Astrocyte (in vitro differentiated cells and primary cell): ENCODE measurements around the gene SHISA7. TPM values are rescaled to one million over a fixed set of nuclear protein-coding genes. Genes with fewer than 3 reads are reported as not detected.
A peak's percentile ranks its signal among the peaks of the same experiment; 100 is the strongest.

Experiments used
- DNase-seq: peaks from one replicate; pipeline ENCODE4 v3.0.0-alpha.2; 2010; ENCODE audit warnings: low read depth
- FAIRE-seq: peaks from 2 replicates; lab custom pipeline; 2011; peaks lifted over from hg19 to GRCh38; lab: Jason Lieb, UNC
- H2AFZ ChIP-seq: 2 replicates; pipeline ENCODE4 v1.6.0; 2012; ENCODE audit warnings: low read depth, low read length, inconsistent platforms
- H3K27ac ChIP-seq: 2 replicates; pipeline ENCODE4 v1.5.1; 2011; ENCODE audit warnings: low read depth, low read length, inconsistent platforms
- H3K27me3 ChIP-seq: 2 replicates; pipeline ENCODE4 v1.6.0; 2011; ENCODE audit warnings: low read length, inconsistent platforms; ENCODE audit not compliant: insufficient read depth
- H3K36me3 ChIP-seq: 2 replicates; pipeline ENCODE4 v1.5.1; 2011; ENCODE audit warnings: low read length, inconsistent platforms; ENCODE audit not compliant: insufficient read depth
- H3K4me1 ChIP-seq: 2 replicates; pipeline ENCODE4 v1.5.1; 2011; ENCODE audit warnings: low read length, inconsistent platforms; ENCODE audit not compliant: insufficient read depth
- H3K4me2 ChIP-seq: 2 replicates; pipeline ENCODE4 v1.6.0; 2012; ENCODE audit warnings: low read length, inconsistent platforms
- H3K4me3 ChIP-seq: 2 replicates; pipeline ENCODE4 v1.5.1; 2011; ENCODE audit warnings: low read depth, mild to moderate bottlenecking, low read length, inconsistent platforms; ENCODE audit not compliant: insufficient read depth
- H3K79me2 ChIP-seq: 2 replicates; pipeline ENCODE4 v1.6.0; 2012; ENCODE audit warnings: mild to moderate bottlenecking, low read length, inconsistent platforms; ENCODE audit not compliant: insufficient read depth
- H3K9ac ChIP-seq: 2 replicates; pipeline ENCODE4 v1.6.0; 2012; ENCODE audit warnings: mild to moderate bottlenecking, low read length, inconsistent platforms
- H3K9me3 ChIP-seq: 2 replicates; pipeline ENCODE4 v1.5.1; 2012; ENCODE audit warnings: low read depth, mild to moderate bottlenecking, low read length, inconsistent platforms; ENCODE audit not compliant: insufficient read depth
- H4K20me1 ChIP-seq: 2 replicates; pipeline ENCODE4 v1.6.0; 2012; ENCODE audit warnings: low read length, inconsistent platforms; ENCODE audit not compliant: insufficient read depth
- H3K27ac Mint-ChIP-seq: one replicate; pipeline ENCODE4 v1.8.0; 2021; ENCODE audit warnings: mild to moderate bottlenecking, mixed read lengths; ENCODE audit not compliant: unreplicated experiment
- H3K27me3 Mint-ChIP-seq: one replicate; pipeline ENCODE4 v1.8.0; 2021; ENCODE audit warnings: low read depth, mixed read lengths; ENCODE audit not compliant: unreplicated experiment
- H3K36me3 Mint-ChIP-seq: one replicate; pipeline ENCODE4 v1.8.0; 2021; ENCODE audit warnings: low read depth, mixed read lengths; ENCODE audit not compliant: unreplicated experiment
- H3K4me1 Mint-ChIP-seq: one replicate; pipeline ENCODE4 v1.8.0; 2021; ENCODE audit warnings: low read depth, mixed read lengths; ENCODE audit not compliant: unreplicated experiment
- H3K4me3 Mint-ChIP-seq: one replicate; pipeline ENCODE4 v1.8.0; 2021; ENCODE audit warnings: mild to moderate bottlenecking, moderate library complexity, mixed read lengths; ENCODE audit not compliant: unreplicated experiment
- H3K9me3 Mint-ChIP-seq: one replicate; pipeline ENCODE4 v1.8.0; 2021; ENCODE audit warnings: mild to moderate bottlenecking, mixed read lengths; ENCODE audit not compliant: unreplicated experiment
- EZH2 ChIP-seq: IDR thresholded peaks from 2 replicates; pipeline ENCODE4 v1.6.1; 2012; ENCODE audit warnings: mild to moderate bottlenecking, low read length, inconsistent platforms; ENCODE audit not compliant: insufficient read depth
- total RNA-seq: library from RNA; stranded (reverse); gene quantifications from 2 replicates; pipeline ENCODE4 v1.2.1, GENCODE V29; 2021
- TF ChIP-seq, protein P1 (sequence below): IDR thresholded peaks from 2 replicates; pipeline ENCODE4 v1.5.1; 2011; ENCODE audit warnings: low read depth, mild to moderate bottlenecking, inconsistent platforms, low read length, moderate library complexity; ENCODE audit not compliant: insufficient read depth

Gene SHISA7
- total RNA-seq, 1 donor from 2014 or later, result 0.09 TPM

- H3K4me1 ChIP-seq, result no peaks in the 10 kb centered on the region
- H3K79me2 ChIP-seq, result no peaks in the 10 kb centered on the region
- peaks cover under 1% of the 10 kb centered on the region for H3K9me3 Mint-ChIP-seq
- H2AFZ ChIP-seq, result no peak overlapping the region
- no peaks in the 10 kb centered on the region for H3K36me3 Mint-ChIP-seq
- no peak overlapping the region for H3K27ac ChIP-seq
- FAIRE-seq (no peak), DNase-seq (no peak)
- no peaks in the 10 kb centered on the region for H3K36me3 ChIP-seq
- H3K27me3 ChIP-seq, result peaks cover 42% of the 10 kb centered on the region
- no peaks in the 10 kb centered on the region for H3K9me3 ChIP-seq
- H3K4me3 ChIP-seq, result no peak overlapping the region
- H3K4me2 ChIP-seq, result no peak overlapping the region
- no peak for TF ChIP-seq EZH2
- TF ChIP-seq, protein P1, sequence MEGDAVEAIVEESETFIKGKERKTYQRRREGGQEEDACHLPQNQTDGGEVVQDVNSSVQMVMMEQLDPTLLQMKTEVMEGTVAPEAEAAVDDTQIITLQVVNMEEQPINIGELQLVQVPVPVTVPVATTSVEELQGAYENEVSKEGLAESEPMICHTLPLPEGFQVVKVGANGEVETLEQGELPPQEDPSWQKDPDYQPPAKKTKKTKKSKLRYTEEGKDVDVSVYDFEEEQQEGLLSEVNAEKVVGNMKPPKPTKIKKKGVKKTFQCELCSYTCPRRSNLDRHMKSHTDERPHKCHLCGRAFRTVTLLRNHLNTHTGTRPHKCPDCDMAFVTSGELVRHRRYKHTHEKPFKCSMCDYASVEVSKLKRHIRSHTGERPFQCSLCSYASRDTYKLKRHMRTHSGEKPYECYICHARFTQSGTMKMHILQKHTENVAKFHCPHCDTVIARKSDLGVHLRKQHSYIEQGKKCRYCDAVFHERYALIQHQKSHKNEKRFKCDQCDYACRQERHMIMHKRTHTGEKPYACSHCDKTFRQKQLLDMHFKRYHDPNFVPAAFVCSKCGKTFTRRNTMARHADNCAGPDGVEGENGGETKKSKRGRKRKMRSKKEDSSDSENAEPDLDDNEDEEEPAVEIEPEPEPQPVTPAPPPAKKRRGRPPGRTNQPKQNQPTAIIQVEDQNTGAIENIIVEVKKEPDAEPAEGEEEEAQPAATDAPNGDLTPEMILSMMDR, result no peak
- H3K9ac ChIP-seq, result no peak overlapping the region
- no peak overlapping the region for H3K27ac Mint-ChIP-seq
- no peaks in the 10 kb centered on the region for H4K20me1 ChIP-seq
- H3K27me3 Mint-ChIP-seq, result peaks cover 53% of the 10 kb centered on the region
- no peak overlapping the region for H3K4me3 Mint-ChIP-seq
- H3K4me1 Mint-ChIP-seq, result no peaks in the 10 kb centered on the region
These were observed 3.0 kb upstream of the SHISA7 start for GRCh38 chr19:55446060-55446459.

DNA sequence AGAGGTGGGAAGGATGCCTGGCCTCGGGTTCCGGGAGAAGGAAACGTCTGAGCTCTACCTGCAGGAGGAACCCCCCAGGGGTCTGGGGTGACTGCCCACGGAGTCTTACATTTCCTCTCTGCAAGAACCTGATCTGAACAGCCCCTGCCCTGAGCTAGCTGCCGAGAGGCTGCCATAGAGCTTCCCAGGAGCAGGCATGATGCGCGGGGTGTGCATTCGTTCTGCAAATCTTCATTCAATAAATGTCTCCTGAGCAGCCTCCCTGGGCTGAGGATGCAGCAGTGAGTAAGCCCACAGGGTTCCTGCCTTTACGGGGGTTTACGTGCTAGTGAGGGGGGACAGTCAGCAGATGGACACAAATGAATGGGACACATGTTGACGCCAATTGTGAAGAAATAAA, 1.5 kb upstream of the SHISA7 start:
- no peak overlapping the region for H2AFZ ChIP-seq
- no peak overlapping the region for H3K4me2 ChIP-seq
- Mint-ChIP-seq H3K4me3 (no peak overlapping the region), H3K9me3 (peaks cover 3% of the 10 kb centered on the region), H3K4me1 (no peaks in the 10 kb centered on the region), H3K27me3 (peaks cover 55% of the 10 kb centered on the region), H3K27ac (no peak overlapping the region), H3K36me3 (no peaks in the 10 kb centered on the region)
- no peaks in the 10 kb centered on the region for H3K36me3 ChIP-seq
- no peak overlapping the region for H3K4me3 ChIP-seq
- peaks cover 4% of the 10 kb centered on the region for H3K9me3 ChIP-seq
- peak; percentile 4 for TF ChIP-seq EZH2
- TF ChIP-seq, protein P1, result no peak
- H3K4me1 ChIP-seq, result no peaks in the 10 kb centered on the region
- H3K27me3 ChIP-seq, result peaks cover 45% of the 10 kb centered on the region
- no peaks in the 10 kb centered on the region for H3K79me2 ChIP-seq
- H3K9ac ChIP-seq, result no peak overlapping the region
- H4K20me1 ChIP-seq, result no peaks in the 10 kb centered on the region
- no peak for FAIRE-seq
- no peak overlapping the region for H3K27ac ChIP-seq
- no peak for DNase-seq

GRCh38 chr19:55443824-55444480, 852 bp upstream of the SHISA7 start:
- FAIRE-seq, result no peak

More at GRCh38 chr19:55443824-55444480, 852 bp upstream of the SHISA7 start:
- no peak overlapping the region for H3K27ac ChIP-seq
- no peaks in the 10 kb centered on the region for H3K4me1 ChIP-seq
- Mint-ChIP-seq H3K4me1 (no peaks in the 10 kb centered on the region), H3K27ac (no peak overlapping the region), H3K4me3 (no peak overlapping the region), H3K36me3 (no peaks in the 10 kb centered on the region), H3K9me3 (peaks cover 10% of the 10 kb centered on the region), H3K27me3 (peaks cover 62% of the 10 kb centered on the region)
- H3K9me3 ChIP-seq, result peaks cover 4% of the 10 kb centered on the region
- TF ChIP-seq, protein P1, result no peak
- TF ChIP-seq EZH2, result peak; percentile 23
- no peak for DNase-seq
- no peaks in the 10 kb centered on the region for H4K20me1 ChIP-seq
- H3K4me3 ChIP-seq, result no peak overlapping the region
- peaks cover 52% of the 10 kb centered on the region for H3K27me3 ChIP-seq
- no peak overlapping the region for H2AFZ ChIP-seq
- H3K36me3 ChIP-seq, result no peaks in the 10 kb centered on the region
- no peak overlapping the region for H3K9ac ChIP-seq
- no peak overlapping the region for H3K4me2 ChIP-seq
- H3K79me2 ChIP-seq, result no peaks in the 10 kb centered on the region
